Uterus (tissue), 4 donors: ENCODE measurements around the gene TAS2R3. TPM values are rescaled to one million over a fixed set of nuclear protein-coding genes. Genes with fewer than 3 reads are reported as not detected.

Experiments used
- DNase-seq, 2 donors: peaks; one replicate each; pipeline ENCODE4 v3.0.0-alpha.2; 2019 to 2020
- H3K27ac ChIP-seq, 2 donors: fragments of 200-600 bp; sonication (generic); 1 replicate in 1 of 2; 2 replicates in 1 of 2; pipeline ENCODE4 v1.5.1; 2016 to 2018
- H3K27me3 ChIP-seq, 2 donors: fragments of 200-600 bp; sonication (generic); one replicate each; pipeline ENCODE4 v1.5.1; 2018 to 2019; ENCODE audit warnings: control low read depth in 1 of 2
- H3K36me3 ChIP-seq, 2 donors: fragments of 200-600 bp; sonication (generic); one replicate each; pipeline ENCODE4 v1.5.1; 2019; ENCODE audit warnings: control low read depth in 1 of 2
- H3K4me1 ChIP-seq, 2 donors: fragments of 200-600 bp; sonication (generic); one replicate each; pipeline ENCODE4 v1.5.1; 2018 to 2019; ENCODE audit warnings: control low read depth in 1 of 2
- H3K4me3 ChIP-seq, 2 donors: fragments of 200-600 bp; sonication (generic); 1 replicate in 1 of 2; 2 replicates in 1 of 2; pipeline ENCODE4 v1.5.1; 2018 to 2019; ENCODE audit warnings: mild to moderate bottlenecking in 1 of 2
- H3K9me3 ChIP-seq, 2 donors: fragments of 200-600 bp; sonication (generic); one replicate each; pipeline ENCODE4 v1.5.1; 2019; ENCODE audit warnings: control low read depth in 1 of 2
- CTCF ChIP-seq, 4 experiments: fragments of 200-600 bp in 2 of 4; fragments of 450-650 bp in 2 of 4; sonication (generic) in 2 of 4; IDR thresholded peaks; one replicate each; pipeline ENCODE4 v1.5.1; 2016 to 2019; ENCODE audit warnings: antibody characterized with exemption in 4 of 4, mild to moderate bottlenecking in 2 of 4, moderate library complexity in 1 of 4
- POLR2A ChIP-seq, 2 donors: fragments of 450-650 bp; IDR thresholded peaks; one replicate each; pipeline ENCODE4 v1.6.1; 2016; ENCODE audit warnings: antibody characterized with exemption in 2 of 2, mild to moderate bottlenecking in 1 of 2, moderate library complexity in 1 of 2
- intact Hi-C: fragments of 100-400 bp; cut with DNase I; formaldehyde crosslinking; loops from one replicate; pipeline ENCODE4 v1.15.1; 2023; ENCODE audit warnings: low total_unique reads
- total RNA-seq, 4 donors: library from RNA; depleted of rRNA in 3 of 4; stranded (reverse); fragments of >200 nt in 3 of 4; gene quantifications; one replicate each; pipeline versions ENCODE4 v1.1.0 to v1.2.4, GENCODE V29; 2014 to 2023
- donor health status: DM: yes; HTN: yes; CAD: no.

Gene TAS2R3
- total RNA-seq = 10 to 100 TPM in 2 of 4 donors, 1 to 10 TPM in 1, not detected in 1; 8.3 to 26.6 (median 10.0) TPM

DNA sequence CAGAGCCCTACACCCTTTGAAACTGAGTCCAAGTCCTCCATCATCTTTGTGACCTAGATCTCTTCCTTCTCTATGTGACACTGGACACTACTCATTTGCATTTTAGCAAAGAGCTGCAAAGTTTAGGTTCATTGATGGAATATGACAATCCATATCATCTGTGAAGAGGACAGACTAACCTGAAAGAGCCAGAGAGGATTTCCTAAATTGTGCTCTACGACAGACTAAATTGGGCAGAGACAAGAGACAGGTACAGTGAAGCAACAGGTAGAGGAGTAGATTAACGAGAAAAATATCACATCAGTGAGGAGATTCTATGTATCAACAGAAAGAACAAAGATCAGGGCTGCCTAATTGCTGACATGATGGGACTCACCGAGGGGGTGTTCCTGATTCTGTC, at the start of gene TAS2R3:
Gene TAS2R3, plus strand, starts transcription at position 301 of the 400 bp plus-strand sequence. Its CDS starts 62 bp downstream, at position 363.
- H3K4me1 ChIP-seq = no peaks in the 10 kb centered on the region
- no peak within 1 kb of the TSS for H3K27ac ChIP-seq
- no peak within 1 kb of the TSS for H3K4me3 ChIP-seq
- no peaks in the 10 kb centered on the region for H3K36me3 ChIP-seq
- no peak for TF ChIP-seq CTCF (IDR thresholded peaks at IDR 0.05)
- TF ChIP-seq POLR2A (IDR thresholded peaks at IDR 0.05) = no peak
- H3K9me3 ChIP-seq = no peaks in the 10 kb centered on the region
- intact Hi-C loops = no loop called here
- H3K27me3 ChIP-seq = no peaks in the 10 kb centered on the region
- DNase-seq = no peak

- TF ChIP-seq POLR2A (IDR thresholded peaks at IDR 0.05) (no peak), CTCF (IDR thresholded peaks at IDR 0.05) (no peak)
- no peak for DNase-seq
- Histone ChIP-seq H3K27me3 (no peaks in the 10 kb centered on the region), H3K9me3 (no peaks in the 10 kb centered on the region), H3K27ac (no peak overlapping the region), H3K4me3 (no peak overlapping the region), H3K36me3 (no peaks in the 10 kb centered on the region), H3K4me1 (no peaks in the 10 kb centered on the region)
- intact Hi-C loops = no loop called here
Measured at GRCh38 chr7:141714571-141714970, 49.3 kb upstream of the TAS2R3 start.

DNA sequence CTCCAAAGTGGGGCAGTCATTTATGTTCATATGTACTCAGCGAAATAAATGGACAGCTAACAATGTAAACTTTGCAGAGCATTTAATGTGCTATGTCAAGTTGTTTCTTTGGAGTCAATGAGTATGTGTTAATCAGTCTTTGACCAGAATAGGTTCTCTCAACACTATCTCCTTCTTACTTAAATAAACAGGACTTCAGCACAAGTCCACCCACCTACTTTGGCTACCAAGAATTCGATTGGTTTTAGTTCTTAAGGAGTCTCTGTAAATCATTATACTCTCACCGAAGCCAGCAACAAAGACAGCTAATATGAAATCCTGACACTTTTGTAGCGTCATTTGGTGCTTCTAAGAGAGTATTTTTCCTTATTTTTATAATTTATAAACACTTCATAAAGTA, 48.9 kb upstream of the TAS2R3 start:
- no peaks in the 10 kb centered on the region for H3K27me3 ChIP-seq
- H3K4me3 ChIP-seq = no peak overlapping the region
- H3K4me1 ChIP-seq = no peaks in the 10 kb centered on the region
- no peaks in the 10 kb centered on the region for H3K9me3 ChIP-seq
- intact Hi-C loops = no loop called here
- DNase-seq = no peak
- no peaks in the 10 kb centered on the region for H3K36me3 ChIP-seq
- H3K27ac ChIP-seq = no peak overlapping the region
- no peak for TF ChIP-seq CTCF (IDR thresholded peaks at IDR 0.05)
- no peak for TF ChIP-seq POLR2A (IDR thresholded peaks at IDR 0.05)

DNA sequence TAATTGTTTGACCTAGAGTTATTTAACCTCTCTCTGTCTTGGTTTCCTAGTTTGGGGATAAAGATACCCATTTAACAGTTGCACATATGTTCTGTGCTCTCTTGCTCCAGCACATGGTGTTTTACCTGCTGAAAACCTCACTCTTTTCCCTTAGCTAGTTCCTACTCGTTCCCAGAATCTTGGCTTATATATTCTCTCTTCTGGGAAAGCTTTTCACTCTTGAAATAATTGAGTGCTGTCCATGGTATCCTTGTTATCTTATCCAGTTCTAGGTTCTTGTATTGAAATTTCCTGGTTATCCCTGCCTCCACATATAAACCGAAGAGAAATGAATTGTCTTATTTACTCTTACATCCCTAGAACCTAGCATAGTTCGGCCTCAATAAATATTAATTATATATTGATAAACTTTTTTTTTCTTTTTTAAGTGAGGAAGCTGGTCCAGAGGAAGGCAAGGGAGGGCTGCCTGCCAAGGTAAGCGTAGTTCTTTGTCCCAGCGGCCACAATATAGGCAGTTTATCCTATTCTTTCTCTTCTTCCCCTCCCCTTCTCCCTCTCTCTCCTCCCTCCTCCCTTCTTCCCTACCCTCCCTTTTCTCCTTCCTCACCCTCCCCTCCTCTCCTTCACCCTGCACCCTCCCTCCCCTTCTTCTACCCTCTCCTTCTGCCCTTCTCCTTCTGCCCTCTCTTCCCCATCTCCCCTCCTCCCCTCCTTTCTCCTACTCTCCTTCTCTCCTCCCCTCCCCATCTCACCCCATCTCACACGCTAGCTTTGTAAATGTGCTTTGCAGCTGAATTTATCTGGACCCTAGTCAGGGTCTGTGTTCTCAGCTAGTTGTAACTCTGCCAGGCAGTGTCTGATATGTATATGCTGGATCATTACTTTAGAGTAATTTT, 47.9 kb upstream of the TAS2R3 start:
- intact Hi-C loops = no loop called here
- TF ChIP-seq POLR2A (IDR thresholded peaks at IDR 0.05) (no peak), CTCF (IDR thresholded peaks at IDR 0.05) (no peak)
- Histone ChIP-seq H3K27me3 (no peaks in the 10 kb centered on the region), H3K36me3 (no peaks in the 10 kb centered on the region), H3K9me3 (no peaks in the 10 kb centered on the region), H3K4me1 (no peaks in the 10 kb centered on the region), H3K4me3 (no peak overlapping the region), H3K27ac (no peak overlapping the region)
- DNase-seq = no peak

DNA sequence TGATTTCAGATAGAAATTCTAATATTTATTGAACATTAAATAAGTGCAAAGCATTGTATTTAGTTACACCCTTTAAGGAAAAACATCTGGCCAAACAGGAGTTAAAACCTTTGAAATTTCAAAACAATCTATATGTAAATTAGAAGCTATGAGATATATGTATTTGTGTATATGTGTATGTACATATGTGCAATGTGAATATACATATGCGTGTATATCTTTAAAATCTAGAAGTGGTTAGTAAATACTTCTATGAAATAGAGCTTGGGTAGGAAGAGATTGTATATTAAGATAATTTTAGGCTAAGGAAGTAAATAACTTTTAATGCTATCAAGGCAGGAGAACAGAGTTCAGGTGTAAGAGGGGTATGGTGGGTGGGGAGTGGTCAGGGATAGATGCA, 46.4 kb upstream of the TAS2R3 start:
- H3K27me3 ChIP-seq = no peaks in the 10 kb centered on the region
- intact Hi-C loops = no loop called here
- no peak for TF ChIP-seq POLR2A (IDR thresholded peaks at IDR 0.05)
- no peak for TF ChIP-seq CTCF (IDR thresholded peaks at IDR 0.05)
- H3K36me3 ChIP-seq = no peaks in the 10 kb centered on the region
- H3K27ac ChIP-seq = no peak overlapping the region
- DNase-seq = no peak
- H3K4me1 ChIP-seq = no peaks in the 10 kb centered on the region
- H3K4me3 ChIP-seq = no peak overlapping the region
- H3K9me3 ChIP-seq = no peaks in the 10 kb centered on the region
